Stimulated activated CD8-positive, alpha-beta memory T cell treated with anti-CD3 and anti-CD28 coated beads, Interleukin-12 subunit alpha, Interleukin-12 subunit beta, amount 100 ng/mL, for 1 hour (primary cell): ENCODE measurements around the gene CCNL2.
A peak's percentile ranks its signal among the peaks of the same experiment; 100 is the strongest.

ENCODE experiments used
- DNase-seq: peaks from one replicate; pipeline ENCODE4 v3.0.0-alpha.2; 2020; ENCODE audit warnings: low read depth

The CCNL2 gene

GRCh38 chr1:1355416-1355815 is 43.7 kb downstream of the CCNL2 start:
- no peak for DNase-seq

DNA sequence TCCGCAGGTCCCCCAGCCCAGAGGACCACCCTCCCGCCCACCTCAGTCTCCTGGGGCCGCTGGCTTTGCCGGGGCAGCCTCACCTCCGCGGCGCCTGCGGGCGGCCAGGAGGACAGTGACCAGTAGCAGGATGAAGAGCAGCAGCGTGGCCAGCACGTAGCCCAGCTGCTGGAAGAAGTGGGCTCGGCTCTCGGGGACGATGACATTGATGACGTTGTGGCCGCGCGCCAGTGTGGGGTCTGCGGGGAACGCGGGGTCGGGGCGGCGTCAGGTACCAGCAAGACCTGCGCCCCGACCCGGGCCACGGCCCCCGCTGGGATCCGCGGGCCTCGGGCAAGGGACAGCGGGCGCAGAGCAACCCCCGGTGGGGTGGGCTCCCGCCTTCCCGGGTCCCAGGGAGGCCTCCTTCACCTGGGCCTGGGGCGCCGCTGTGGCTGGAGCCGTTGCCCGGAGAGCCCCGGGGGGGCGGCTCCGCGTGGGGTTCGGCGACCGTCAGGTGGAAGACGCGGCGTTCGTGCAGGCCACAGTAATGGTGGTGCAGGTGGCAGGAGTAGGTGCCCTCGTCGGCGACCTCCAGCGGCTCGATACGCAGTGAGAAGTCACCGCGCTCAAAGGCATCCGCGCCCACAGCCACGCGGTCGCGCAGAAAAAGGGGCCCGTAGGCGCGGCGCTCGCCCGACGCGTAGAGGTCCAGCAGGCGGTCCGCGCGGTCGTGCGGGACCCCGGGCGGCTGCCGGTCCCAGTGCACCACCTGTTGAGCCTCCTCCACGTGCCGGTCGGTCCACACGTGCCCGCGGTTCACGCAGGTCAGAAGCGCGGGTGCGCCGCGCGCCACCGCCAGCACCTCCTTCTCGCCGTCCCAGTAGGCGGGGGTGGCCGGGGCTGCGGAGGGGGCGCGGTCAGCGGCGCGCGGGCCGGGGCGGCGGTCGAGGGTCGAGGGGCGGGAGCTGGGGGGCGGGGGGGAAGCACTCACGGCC is 44.6 kb downstream of the CCNL2 start:
- DNase-seq, result no peak

- no peak for DNase-seq
These were observed 45.6 kb downstream of the CCNL2 start for GRCh38 chr1:1353389-1354151.

GRCh38 chr1:1352786-1353388 is 46.2 kb downstream of the CCNL2 start:
- no peak for DNase-seq

DNA sequence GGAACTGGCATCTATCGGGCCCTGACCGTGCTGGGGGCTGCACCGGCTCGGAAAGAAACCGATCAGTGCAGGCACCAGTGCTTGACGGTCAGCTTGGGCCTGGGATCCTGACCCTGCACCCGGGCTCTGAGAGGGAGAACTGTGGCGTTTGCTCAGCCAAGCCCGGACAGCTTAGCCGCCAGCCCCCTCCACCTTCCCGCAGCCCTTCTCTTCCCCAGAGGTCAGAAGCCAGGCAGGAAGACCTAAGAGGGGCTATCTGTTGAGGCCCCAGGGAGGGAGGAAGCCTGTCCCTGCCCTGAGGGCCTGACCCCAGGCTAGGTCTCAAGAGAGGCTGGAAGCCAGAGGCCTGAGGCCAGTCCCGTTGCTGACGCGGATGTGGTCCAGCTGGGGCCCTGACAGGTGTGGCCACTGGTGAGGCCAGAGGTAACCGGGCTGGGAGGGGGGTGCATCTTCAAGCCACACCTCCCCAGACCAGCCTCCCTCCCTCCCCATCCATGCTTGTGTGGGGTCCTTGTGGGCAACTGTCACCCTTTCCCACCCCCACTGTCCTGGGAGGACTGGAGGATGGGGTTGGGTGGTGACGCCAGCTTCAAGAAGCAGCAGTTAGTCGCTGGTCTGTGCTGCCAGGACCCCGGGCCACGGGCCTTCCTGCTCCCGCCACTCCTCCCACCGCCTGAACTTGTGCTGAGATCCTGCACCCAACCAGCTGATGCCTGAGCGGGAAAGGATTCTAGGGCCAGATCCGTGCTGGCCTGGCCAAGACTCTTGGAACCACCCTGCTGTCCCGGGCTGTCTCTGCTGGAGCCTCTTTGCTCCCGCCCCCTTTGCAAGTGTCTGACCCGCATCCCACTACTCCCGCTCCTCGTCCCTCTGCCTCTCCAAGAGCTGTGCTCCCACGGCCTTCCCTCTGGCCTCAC is 47.4 kb downstream of the CCNL2 start:
- DNase-seq, result no peak

DNA sequence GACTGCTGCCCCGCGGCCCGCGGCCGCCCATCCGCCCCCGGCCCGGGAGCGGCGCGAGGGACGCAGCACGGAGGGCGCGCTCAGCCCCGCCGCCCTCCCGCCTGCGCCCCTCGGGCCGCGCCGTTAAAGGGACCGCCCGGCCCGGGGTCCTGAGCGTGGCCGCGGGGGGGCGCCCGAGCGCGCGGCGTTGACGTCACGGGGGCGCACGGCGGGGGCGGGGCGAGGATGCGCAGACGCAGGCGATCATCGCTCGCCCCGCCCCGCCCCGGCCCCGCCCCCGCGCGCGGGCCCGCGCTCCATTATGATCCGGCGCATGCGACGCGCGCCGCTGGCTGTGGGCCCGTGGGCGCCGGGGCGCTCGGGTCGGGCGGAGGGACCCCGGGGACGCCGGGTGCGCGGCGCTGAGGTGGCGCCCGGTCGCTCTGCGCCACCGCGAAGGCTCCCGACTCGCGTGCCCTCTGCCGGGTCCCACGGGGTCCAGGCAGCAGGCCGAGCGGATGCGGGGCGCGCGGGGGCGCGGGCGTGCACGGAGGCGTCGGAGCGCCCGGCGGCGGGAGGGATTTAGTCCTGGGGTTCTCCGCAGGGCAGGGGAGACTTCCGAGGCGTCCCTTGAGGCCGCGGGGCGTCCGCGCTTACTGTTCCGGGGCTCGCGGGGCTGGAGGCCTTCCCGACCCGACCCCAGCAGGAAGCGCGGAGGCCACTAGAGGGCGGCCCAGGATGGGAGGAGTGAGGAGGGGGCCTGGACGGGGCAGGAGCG is 49.7 kb downstream of the CCNL2 start, which contains the start of gene DVL1:
Gene DVL1 (minus strand): TSS at position 163 of the 757 bp plus-strand sequence. CDS start 353 bp downstream, outside the sequence.
- DNase-seq, result peak; percentile 54

DNA sequence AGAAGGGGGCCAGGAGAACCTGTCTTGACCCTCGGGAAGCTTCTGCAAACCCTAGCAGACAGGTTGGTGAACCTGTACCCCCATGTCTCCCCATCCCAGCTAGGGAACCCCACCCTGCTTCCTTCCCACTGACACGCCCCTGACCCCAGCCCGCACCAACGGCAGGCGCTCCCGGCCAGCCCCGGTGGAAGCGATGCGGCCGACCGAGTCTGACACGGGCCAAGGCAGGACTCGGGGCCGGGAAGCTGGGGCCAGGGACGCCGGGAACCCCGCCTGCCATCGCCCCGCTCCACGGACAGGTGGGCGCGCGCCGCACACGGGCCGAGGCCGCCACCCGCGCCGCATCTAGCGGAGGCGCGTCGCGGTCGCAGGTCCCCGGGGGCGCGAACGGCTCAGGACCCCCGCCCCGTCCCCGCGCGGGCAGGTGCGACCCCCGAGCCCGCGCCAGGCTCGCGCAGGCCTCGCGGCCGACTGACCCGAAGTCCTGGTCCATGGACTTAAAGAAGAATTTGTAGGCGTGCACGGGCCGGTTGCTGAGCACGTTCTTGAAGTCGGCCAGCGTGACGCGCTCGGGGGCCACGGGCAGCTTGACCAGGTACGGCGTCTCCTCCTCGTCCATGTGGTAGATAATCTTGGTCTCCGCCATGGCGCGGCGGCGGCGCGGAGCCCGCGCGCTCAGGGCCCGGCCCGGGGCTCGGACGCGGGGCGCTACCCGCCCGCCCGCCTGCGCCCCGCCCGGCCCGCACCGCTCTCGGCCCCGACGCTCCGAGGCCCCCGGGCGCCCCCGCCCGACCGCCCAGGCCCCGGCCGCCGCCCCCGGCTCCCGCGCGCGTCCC is 50.5 kb downstream of the CCNL2 start:
- DNase-seq, result no peak

GRCh38 chr1:1347663-1348419 is 51.3 kb downstream of the CCNL2 start:
- DNase-seq, result no peak

DNA sequence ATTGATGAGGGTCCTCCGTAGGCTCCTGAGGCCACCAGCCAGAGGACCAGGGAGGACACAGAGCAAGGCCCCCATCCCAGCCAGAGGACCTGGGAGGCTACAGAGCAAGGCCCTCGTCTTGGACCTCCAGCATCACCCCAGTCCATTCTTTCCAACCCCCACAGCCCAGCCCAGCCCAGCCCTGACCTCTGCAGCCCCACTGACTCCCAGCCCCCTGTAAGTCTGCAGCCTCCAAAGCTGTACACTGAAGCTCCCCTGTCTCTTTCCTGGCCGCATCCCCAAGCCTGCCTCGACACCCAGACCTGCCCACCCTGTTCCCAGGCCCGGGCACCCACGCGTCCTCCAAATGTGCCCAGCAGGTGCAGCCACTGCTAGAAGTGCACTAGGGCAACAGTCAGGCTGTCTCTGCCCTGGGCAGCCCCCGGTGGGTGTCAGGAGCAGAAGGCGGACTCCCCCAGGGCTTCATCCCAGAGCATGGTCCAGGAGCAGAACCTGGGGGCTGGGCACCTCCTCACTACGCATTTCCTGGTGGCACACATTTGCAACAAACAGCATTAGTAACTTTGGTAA is 52.0 kb downstream of the CCNL2 start:
- no peak for DNase-seq

DNA sequence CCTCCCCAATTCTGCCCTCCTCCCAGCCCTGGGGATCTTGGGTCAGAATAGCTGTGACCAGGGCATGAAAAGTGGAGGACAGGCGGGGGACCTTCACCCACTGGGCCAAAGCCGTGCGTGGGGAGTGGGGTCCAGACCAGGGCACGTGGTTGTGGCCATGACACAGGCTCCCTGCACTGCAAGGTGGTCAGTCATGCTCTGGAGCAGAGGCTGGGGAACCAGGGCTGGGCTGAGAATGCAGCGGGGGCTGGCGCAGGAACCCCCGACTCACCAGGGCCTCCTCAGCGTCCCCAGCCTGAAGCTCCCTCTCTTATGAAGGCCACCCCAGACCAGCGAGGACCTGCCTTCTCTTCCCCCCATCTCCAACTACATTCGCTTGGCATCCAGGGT is 52.6 kb downstream of the CCNL2 start:
- DNase-seq, result no peak

- DNase-seq, result no peak
These were observed 53.2 kb downstream of the CCNL2 start for GRCh38 chr1:1345860-1346500.

DNA sequence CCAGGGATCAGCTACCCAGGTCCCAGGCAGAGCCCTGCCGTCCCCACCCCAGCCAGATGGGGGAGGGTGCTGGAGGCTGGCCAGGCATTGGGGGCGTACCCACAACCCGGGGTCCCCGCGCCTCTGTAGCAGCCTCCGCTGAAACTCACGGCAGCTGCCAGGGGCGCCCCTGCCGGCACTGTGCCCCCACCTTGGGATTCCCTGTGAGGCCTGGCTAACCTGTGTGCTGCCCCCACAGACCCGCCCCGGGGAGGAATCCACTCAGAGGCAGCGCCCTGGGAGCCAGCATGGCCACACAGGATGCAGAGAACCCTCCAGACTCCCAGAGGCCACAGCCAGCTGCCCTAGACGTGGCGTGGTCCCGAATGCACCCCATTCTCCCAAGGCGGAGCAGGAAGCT is 53.8 kb downstream of the CCNL2 start:
- no peak for DNase-seq

- no peak for DNase-seq
These were observed 54.3 kb downstream of the CCNL2 start for GRCh38 chr1:1344655-1345361.

GRCh38 chr1:1343811-1344421 is 55.2 kb downstream of the CCNL2 start:
- no peak for DNase-seq

GRCh38 chr1:1342584-1343115 is 56.5 kb downstream of the CCNL2 start:
- DNase-seq, result no peak

DNA sequence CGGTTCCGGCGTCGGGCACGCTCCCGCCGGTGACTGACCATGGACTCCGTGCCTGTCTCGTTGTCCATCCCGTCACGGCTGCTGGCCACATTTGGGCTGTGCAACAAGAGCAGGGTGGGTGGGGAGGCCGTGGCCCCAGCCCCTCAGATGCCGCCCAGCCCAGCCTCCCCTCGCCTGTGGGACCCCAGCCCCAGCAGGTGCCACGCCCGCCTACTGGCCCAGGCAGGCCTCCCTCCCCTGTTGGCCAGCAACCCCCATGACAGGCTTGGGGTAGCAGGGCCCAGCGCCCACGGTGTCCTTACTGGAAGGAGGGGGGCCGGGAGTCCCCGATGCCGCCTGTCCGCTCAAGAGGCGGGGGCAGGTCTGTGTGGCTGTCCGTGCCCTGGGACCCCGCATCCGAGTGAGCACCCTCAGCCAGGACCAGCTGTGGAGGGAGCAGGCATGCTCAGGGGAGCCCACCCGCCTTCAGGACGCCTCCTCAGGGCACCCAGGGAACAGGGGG is 57.0 kb downstream of the CCNL2 start:
- no peak for DNase-seq
